WTC11 (cell line): ENCODE data around the gene AQP9. TPM values are rescaled to one million over a fixed set of nuclear protein-coding genes. Genes with fewer than 3 reads are reported as not detected.

Source experiments
- ATAC-seq: fragments of 200-7000 bp; cut with Tn5 transposase; 2 replicates; pipeline ENCODE4 v1.10.0; 2021; ENCODE audit warnings: mild to moderate bottlenecking, moderate library complexity
- CTCF ChIA-PET: fragments of 300-600 bp; sonication (Branson Sonifier 250); formaldehyde crosslinking; loops from one replicate; lab custom pipeline; 2021; ENCODE audit warnings: antibody characterized with exemption; lab: Charles Lee
- POLR2A ChIA-PET: fragments of 350-600 bp; sonication (Branson Sonifier 250); formaldehyde crosslinking; loops from one replicate; lab custom pipeline; 2021; ENCODE audit warnings: antibody characterized with exemption; lab: Charles Lee
- DNase-seq: peaks from one replicate; pipeline ENCODE4 v3.0.0; 2021; ENCODE audit warnings: low spot score
- H3K27ac Mint-ChIP-seq: 2 replicates; pipeline ENCODE4 v1.8.0; 2021; ENCODE audit warnings: mixed read lengths
- H3K27me3 Mint-ChIP-seq: 2 replicates; pipeline ENCODE4 v1.8.0; 2021; ENCODE audit warnings: low read depth, mild to moderate bottlenecking, moderate library complexity, mixed read lengths
- H3K36me3 Mint-ChIP-seq: 2 replicates; pipeline ENCODE4 v1.8.0; 2021; ENCODE audit warnings: mixed read lengths
- H3K4me1 Mint-ChIP-seq: 2 replicates; pipeline ENCODE4 v1.8.0; 2022; ENCODE audit warnings: mixed read lengths
- H3K4me3 Mint-ChIP-seq: 2 replicates; pipeline ENCODE4 v1.8.0; 2021; ENCODE audit warnings: mild to moderate bottlenecking, moderate library complexity, mixed read lengths
- H3K9me3 Mint-ChIP-seq: 2 replicates; pipeline ENCODE4 v1.8.0; 2021; ENCODE audit warnings: mixed read lengths
- ARID4B ChIP-seq: sonication (generic); formaldehyde crosslinking; IDR thresholded peaks from 2 replicates; pipeline ENCODE4 v1.8.0; 2023; ENCODE audit warnings: missing genetic modification reagents, mild to moderate bottlenecking, borderline replicate concordance
- FOXJ3 ChIP-seq: sonication (generic); formaldehyde crosslinking; IDR thresholded peaks from 2 replicates; pipeline ENCODE4 v1.9.0; 2021; ENCODE audit warnings: missing genetic modification reagents, mild to moderate bottlenecking, borderline replicate concordance
- FOXP1 ChIP-seq: sonication (generic); formaldehyde crosslinking; IDR thresholded peaks from 2 replicates; pipeline ENCODE4 v1.8.0; 2022; ENCODE audit warnings: missing genetic modification reagents, mild to moderate bottlenecking, moderate library complexity, borderline replicate concordance
- IRF1 ChIP-seq: sonication (generic); formaldehyde crosslinking; IDR thresholded peaks from 2 replicates; pipeline ENCODE4 v1.8.0; 2023; ENCODE audit warnings: missing genetic modification reagents
- NFE2L1 ChIP-seq: sonication (generic); formaldehyde crosslinking; IDR thresholded peaks from 2 replicates; pipeline ENCODE4 v1.8.1; 2023; ENCODE audit warnings: missing genetic modification reagents
- NR3C1 ChIP-seq: sonication (generic); formaldehyde crosslinking; conservative IDR thresholded peaks from 2 replicates; pipeline ENCODE4 v1.8.1; 2023; ENCODE audit warnings: low read depth, mild to moderate bottlenecking, missing genetic modification reagents
- OVOL2 ChIP-seq: fragments of 250-450 bp; sonication (Bioruptor Pico); IDR thresholded peaks from 2 replicates; pipeline ENCODE4 v1.9.0; 2021; ENCODE audit warnings: mild to moderate bottlenecking, borderline replicate concordance
- RORB ChIP-seq: fragments of 250-450 bp; sonication (Bioruptor Pico); IDR thresholded peaks from 2 replicates; pipeline ENCODE4 v1.9.0; 2021; ENCODE audit warnings: mild to moderate bottlenecking
- STAT6 ChIP-seq: sonication (generic); formaldehyde crosslinking; conservative IDR thresholded peaks from 2 replicates; pipeline ENCODE4 v1.8.1; 2023; ENCODE audit warnings: mild to moderate bottlenecking, low read depth, missing genetic modification reagents, moderate library complexity
- USF2 ChIP-seq: sonication (generic); formaldehyde crosslinking; IDR thresholded peaks from 2 replicates; pipeline ENCODE4 v1.8.1; 2023; ENCODE audit warnings: mild to moderate bottlenecking, missing genetic modification reagents, moderate library complexity
- total RNA-seq: library from RNA; stranded (reverse); gene quantifications from 3 replicates; pipeline ENCODE4 v1.2.3, GENCODE V29; 2021

AQP9 gene
- total RNA-seq, 1 experiment from 2014 or later = 0.07 TPM

GRCh38 chr15:58228718-58229117, 90.5 kb downstream of the AQP9 start:
- Mint-ChIP-seq H3K4me3 (peak overlapping the region; percentile 55), H3K9me3 (no peaks in the 10 kb centered on the region), H3K27ac (peak overlapping the region; percentile 80), H3K4me1 (peaks cover 50% of the 10 kb centered on the region), H3K27me3 (peaks cover 14% of the 10 kb centered on the region), H3K36me3 (no peaks in the 10 kb centered on the region)
- ChIA-PET CTCF (interaction anchor here (1.3 to 1.7 kb wide), 6 partner anchors 11 to 542 kb away, joined by 3 to 10 read pairs (median 8); partner anchors contain the start of gene MINDY2), POLR2A (no interaction called here)
- ATAC-seq (peak; percentile 24), DNase-seq (no peak)
- no peak for TF ChIP-seq FOXP1 (CRISPR knock-in tag)
- TF ChIP-seq FOXJ3 (CRISPR knock-in tag) = no peak
- no peak for TF ChIP-seq RORB
- no peak for TF ChIP-seq NR3C1
- no peak for TF ChIP-seq IRF1 (CRISPR knock-in tag)
- no peak for TF ChIP-seq STAT6 (CRISPR knock-in tag)

GRCh38 chr15:58229297-58229768, 91.2 kb downstream of the AQP9 start:
- CTCF ChIA-PET = interaction anchor here (0.6 to 1.3 kb wide), 4 partner anchors 42 to 607 kb away, joined by 3 to 8 read pairs (median 3); partner anchors contain the start of gene MINDY2
- Mint-ChIP-seq H3K27ac (peak overlapping the region; percentile 80), H3K36me3 (no peaks in the 10 kb centered on the region), H3K9me3 (no peaks in the 10 kb centered on the region), H3K27me3 (peaks cover 14% of the 10 kb centered on the region), H3K4me1 (peaks cover 55% of the 10 kb centered on the region), H3K4me3 (peak overlapping the region; percentile 55)
- TF ChIP-seq NFE2L1 (CRISPR knock-in tag) = no peak
- TF ChIP-seq USF2 (CRISPR knock-in tag) = 0 out of 2 replicates have a peak, but pooled peaks have one; percentile 11
- no peak for DNase-seq
- peak; percentile 84 for ATAC-seq
- POLR2A ChIA-PET = no interaction called here

GRCh38 chr15:58232281-58233065, 94.3 kb downstream of the AQP9 start:
- TF ChIP-seq OVOL2 = no peak
- no peak for TF ChIP-seq ARID4B (CRISPR knock-in tag)
- TF ChIP-seq, all 79 proteins: peak for 0
- Mint-ChIP-seq H3K9me3 (peaks cover 18% of the 10 kb centered on the region), H3K4me1 (peaks cover 55% of the 10 kb centered on the region), H3K27me3 (peaks cover 14% of the 10 kb centered on the region), H3K36me3 (peaks cover 15% of the 10 kb centered on the region), H3K27ac (no peak overlapping the region), H3K4me3 (no peak overlapping the region)
- no peak for ATAC-seq
- CTCF ChIA-PET = no interaction called here
- no peak for DNase-seq
- POLR2A ChIA-PET = interaction anchor here (0.5 kb wide), 1 partner anchor 754 kb away, joined by 3 read pairs; no protein-coding TSS in a partner anchor
